NT2/D1 (cell line): ENCODE results near the gene DCLK1.

Source experiments
- DNase-seq: peaks from one replicate; pipeline ENCODE4 v3.0.0-alpha.2; 2011; ENCODE audit warnings: low read depth, low spot score
- H3K27me3 ChIP-seq: 2 replicates; pipeline ENCODE4 v1.6.0; 2011; ENCODE audit warnings: mild to moderate bottlenecking; ENCODE audit not compliant: insufficient read length, insufficient read depth
- H3K36me3 ChIP-seq: 2 replicates; pipeline ENCODE4 v1.6.1; 2011; ENCODE audit warnings: mild to moderate bottlenecking, low read length, mixed read lengths; ENCODE audit not compliant: insufficient read depth, insufficient read length
- H3K4me1 ChIP-seq: 2 replicates; pipeline ENCODE4 v1.5.1; 2011; ENCODE audit not compliant: insufficient read depth, insufficient read length
- H3K4me3 ChIP-seq: 2 replicates; pipeline ENCODE4 v1.5.1; 2011; ENCODE audit warnings: low read depth; ENCODE audit not compliant: insufficient read length
- H3K9ac ChIP-seq: 2 replicates; pipeline ENCODE4 v1.6.0; 2011; ENCODE audit warnings: low read depth; ENCODE audit not compliant: insufficient read length
- H3K9me3 ChIP-seq: 2 replicates; pipeline ENCODE4 v1.5.1; 2011; ENCODE audit warnings: mild to moderate bottlenecking, low read length; ENCODE audit not compliant: insufficient read depth
- SUZ12 ChIP-seq: IDR thresholded peaks from 2 replicates; pipeline ENCODE4 v1.6.1; 2011; ENCODE audit not compliant: insufficient read length, insufficient read depth; ENCODE audit errors: extremely low read depth
- YY1 ChIP-seq: IDR thresholded peaks from 2 replicates; pipeline ENCODE4 v1.6.1; 2011; ENCODE audit not compliant: insufficient read length, insufficient read depth
- ZNF274 ChIP-seq: IDR thresholded peaks from 2 replicates; pipeline ENCODE4 v1.6.1; 2011; ENCODE audit warnings: mild to moderate bottlenecking, low read depth, low read length

The DCLK1 gene

DNA sequence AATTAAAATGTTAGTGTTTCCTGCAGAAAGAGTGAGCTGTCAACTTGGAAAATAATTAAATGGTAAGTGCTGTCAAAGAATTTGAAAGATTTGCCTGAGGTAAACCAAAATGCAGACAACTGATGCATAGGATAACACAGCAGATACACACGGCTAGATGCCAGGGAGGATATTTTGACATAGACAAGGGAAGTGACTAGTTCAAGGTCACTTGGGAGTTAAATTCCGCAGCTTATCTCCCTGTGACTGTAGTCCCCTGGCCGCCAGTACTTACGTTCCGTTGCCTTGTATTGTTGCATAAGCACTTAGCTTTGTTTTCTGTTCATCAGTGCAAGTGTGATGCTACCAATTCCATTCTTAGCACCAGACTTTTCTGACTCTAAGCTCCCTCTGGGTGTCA is 407.4 kb downstream of the DCLK1 start:
- Histone ChIP-seq H3K4me1 (no peaks in the 10 kb centered on the region), H3K27me3 (no peaks in the 10 kb centered on the region), H3K9ac (no peak overlapping the region), H3K9me3 (no peaks in the 10 kb centered on the region), H3K4me3 (no peak overlapping the region), H3K36me3 (no peaks in the 10 kb centered on the region)
- DNase-seq, result no peak
- no peak for TF ChIP-seq SUZ12
- TF ChIP-seq ZNF274, result no peak
- no peak for TF ChIP-seq YY1

DNA sequence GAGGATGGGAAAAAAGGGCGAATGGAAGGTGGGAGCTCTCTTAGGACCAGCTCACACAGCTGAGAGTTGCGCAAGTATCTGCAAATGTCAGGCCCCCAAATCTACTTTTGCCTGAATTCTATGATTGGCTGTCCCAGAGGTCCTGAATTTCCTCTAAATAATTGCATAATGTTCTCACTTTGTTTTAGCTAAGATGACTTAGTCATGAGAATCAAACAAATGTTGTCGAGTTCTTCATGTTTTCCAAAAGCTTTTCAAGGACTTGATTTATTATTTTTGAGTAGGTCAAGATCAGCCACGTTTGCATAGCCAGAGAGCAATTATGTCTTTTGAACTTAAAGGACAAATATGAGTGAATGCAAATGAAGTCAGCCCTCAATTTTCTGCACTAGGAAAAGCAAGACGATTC is 408.1 kb downstream of the DCLK1 start:
- H3K27me3 ChIP-seq, result no peaks in the 10 kb centered on the region
- DNase-seq, result no peak
- TF ChIP-seq SUZ12, result no peak
- TF ChIP-seq YY1, result no peak
- TF ChIP-seq ZNF274, result no peak
- H3K9ac ChIP-seq, result no peak overlapping the region
- no peaks in the 10 kb centered on the region for H3K36me3 ChIP-seq
- no peak overlapping the region for H3K4me3 ChIP-seq
- H3K9me3 ChIP-seq, result no peaks in the 10 kb centered on the region
- H3K4me1 ChIP-seq, result no peaks in the 10 kb centered on the region

DNA sequence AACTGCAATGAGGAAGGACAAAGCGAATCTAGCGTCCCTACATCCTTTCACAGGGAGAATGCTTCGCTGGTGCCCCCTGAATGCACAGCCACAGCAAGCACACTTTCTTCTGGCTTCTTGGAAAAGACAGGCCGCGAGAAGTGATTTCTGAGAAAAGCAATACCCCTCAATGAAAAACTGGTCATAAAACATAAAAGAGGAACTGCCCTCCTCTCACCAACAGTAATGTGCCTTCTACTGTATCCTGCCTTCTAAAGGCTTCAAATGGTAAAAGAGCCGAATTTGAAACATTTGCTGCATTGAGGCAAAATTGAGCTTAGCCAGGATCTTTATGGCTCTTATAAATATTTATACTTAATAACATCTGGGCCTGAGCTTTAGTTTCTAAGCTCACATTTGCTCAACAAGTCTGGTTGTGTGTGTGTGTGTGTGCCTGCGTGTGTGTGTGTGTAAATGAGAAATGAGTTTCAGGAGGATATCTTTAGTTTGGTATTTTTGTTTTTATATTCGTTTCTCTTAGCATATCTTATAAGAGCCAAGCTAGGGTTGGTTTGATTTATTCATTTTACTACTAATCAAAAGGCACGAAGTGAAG is 408.6 kb downstream of the DCLK1 start:
- no peaks in the 10 kb centered on the region for H3K9me3 ChIP-seq
- H3K27me3 ChIP-seq, result no peaks in the 10 kb centered on the region
- no peaks in the 10 kb centered on the region for H3K36me3 ChIP-seq
- TF ChIP-seq ZNF274 (no peak), YY1 (no peak), SUZ12 (no peak)
- H3K4me3 ChIP-seq, result no peak overlapping the region
- H3K9ac ChIP-seq, result no peak overlapping the region
- no peaks in the 10 kb centered on the region for H3K4me1 ChIP-seq
- no peak for DNase-seq

DNA sequence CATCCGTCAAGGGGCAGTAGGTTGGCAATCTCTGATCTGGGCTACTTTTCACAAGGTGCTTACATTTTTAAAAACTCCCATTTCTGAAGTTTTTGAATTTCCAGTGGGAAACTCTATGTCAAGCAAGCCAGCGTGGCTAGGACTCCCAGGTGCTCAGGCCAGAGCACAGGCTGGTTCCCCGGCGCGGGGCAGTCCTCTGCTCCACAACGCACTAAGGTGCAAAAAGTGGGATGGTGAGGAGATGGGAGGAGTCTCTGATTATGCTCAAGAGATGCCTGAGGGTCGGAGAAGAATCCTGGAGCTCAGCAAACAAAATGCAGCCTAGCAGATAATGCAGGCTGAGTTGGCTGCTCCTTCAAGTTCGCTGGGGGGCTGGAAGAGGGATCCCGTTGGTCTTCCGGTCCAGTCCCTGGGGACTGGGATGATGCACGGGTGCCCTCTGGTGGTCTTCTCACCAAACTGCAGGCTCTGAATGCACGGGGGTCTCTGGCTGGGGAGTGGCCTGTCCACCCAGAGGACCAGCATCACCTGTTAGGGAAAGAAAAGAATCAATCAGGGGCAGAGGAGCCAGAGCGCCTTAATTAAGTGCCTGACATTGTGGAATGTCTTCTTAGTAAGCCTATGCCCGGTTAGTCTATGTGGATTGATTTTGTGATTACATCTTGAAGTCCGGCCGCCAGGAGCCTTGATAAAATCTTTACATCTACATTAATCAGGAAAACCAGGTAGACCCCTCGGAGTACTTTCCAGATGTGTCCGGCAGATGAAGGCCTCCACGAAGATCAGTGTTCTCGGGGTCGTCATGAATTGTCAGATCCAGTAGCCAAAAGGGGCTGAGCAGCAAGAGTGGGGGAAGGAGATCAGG is 410.3 kb downstream of the DCLK1 start:
- no peaks in the 10 kb centered on the region for H3K36me3 ChIP-seq
- no peaks in the 10 kb centered on the region for H3K27me3 ChIP-seq
- H3K4me1 ChIP-seq, result no peaks in the 10 kb centered on the region
- H3K9ac ChIP-seq, result no peak overlapping the region
- no peak overlapping the region for H3K4me3 ChIP-seq
- H3K9me3 ChIP-seq, result no peaks in the 10 kb centered on the region
- peak; percentile 27 for DNase-seq
- TF ChIP-seq ZNF274 (no peak), YY1 (no peak), SUZ12 (no peak)

DNA sequence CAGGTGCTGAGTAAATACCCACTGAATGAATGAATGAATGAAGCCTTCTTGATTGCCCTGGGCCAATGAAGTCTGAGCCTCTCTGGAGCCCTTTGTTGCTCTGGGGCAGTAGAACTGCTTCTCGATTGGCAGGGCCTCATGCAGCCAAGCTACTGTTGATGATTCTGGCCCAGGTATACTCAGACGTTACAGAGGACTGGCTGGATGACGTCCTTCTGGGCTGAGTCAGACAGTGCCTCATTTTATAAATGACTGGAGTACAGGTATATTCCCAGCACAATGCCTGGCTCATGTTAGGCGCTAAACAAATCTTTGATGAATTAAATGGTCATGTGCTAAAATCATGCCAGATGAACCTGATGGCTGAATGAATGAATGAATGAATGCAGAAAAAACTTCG is 410.9 kb downstream of the DCLK1 start:
- DNase-seq, result no peak
- H3K9ac ChIP-seq, result no peak overlapping the region
- H3K4me3 ChIP-seq, result no peak overlapping the region
- no peaks in the 10 kb centered on the region for H3K27me3 ChIP-seq
- H3K4me1 ChIP-seq, result no peaks in the 10 kb centered on the region
- no peak for TF ChIP-seq SUZ12
- TF ChIP-seq YY1, result no peak
- TF ChIP-seq ZNF274, result no peak
- no peaks in the 10 kb centered on the region for H3K9me3 ChIP-seq
- H3K36me3 ChIP-seq, result no peaks in the 10 kb centered on the region
